ENCODE measurements around the gene CLEC17A.

GRCh38 chr19:14629557-14629956 is 46.7 kb downstream of the CLEC17A start:
- no peak for TF ChIP-seq POLR2A (IDR thresholded peaks at IDR 0.05; ENCODE audit: low read depth, low read length)
- TF ChIP-seq POLR2AphosphoS5 (IDR thresholded peaks at IDR 0.05; ENCODE audit: low read depth, low read length), result no peak
- TF ChIP-seq TAF1 (IDR thresholded peaks at IDR 0.05; ENCODE audit: low read depth, low read length), result no peak
- TF ChIP-seq SPI1 (IDR thresholded peaks at IDR 0.05; ENCODE audit: low read depth, low read length), result no peak
- TF ChIP-seq POU2F2 (IDR thresholded peaks at IDR 0.05; ENCODE audit: low read depth, low read length), result no peak

Measured in GM12891 (cell line).